ENCODE measurements around the gene CHSY3.

Gene CHSY3

DNA sequence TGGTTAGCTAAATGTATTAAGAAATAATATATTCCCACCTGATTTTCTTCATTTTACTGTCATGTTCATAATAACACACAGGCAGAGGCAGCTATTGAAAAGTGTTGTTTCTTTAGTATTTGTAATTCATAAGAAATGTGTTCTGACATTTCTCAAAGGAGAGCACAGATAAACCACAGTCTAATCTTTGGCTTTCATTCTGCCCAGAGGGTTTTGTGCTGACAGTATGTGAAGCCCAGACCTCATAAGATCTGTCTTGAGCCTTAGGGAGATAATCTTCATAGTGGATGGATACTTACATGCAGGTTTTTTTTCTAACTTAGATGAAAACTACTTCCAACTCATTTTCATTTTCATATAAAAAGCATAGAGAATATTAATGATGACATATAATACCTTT, 206.1 kb downstream of the CHSY3 start:
- DNase-seq (ENCODE audit: low read depth): no peak
- TF ChIP-seq, protein P1, sequence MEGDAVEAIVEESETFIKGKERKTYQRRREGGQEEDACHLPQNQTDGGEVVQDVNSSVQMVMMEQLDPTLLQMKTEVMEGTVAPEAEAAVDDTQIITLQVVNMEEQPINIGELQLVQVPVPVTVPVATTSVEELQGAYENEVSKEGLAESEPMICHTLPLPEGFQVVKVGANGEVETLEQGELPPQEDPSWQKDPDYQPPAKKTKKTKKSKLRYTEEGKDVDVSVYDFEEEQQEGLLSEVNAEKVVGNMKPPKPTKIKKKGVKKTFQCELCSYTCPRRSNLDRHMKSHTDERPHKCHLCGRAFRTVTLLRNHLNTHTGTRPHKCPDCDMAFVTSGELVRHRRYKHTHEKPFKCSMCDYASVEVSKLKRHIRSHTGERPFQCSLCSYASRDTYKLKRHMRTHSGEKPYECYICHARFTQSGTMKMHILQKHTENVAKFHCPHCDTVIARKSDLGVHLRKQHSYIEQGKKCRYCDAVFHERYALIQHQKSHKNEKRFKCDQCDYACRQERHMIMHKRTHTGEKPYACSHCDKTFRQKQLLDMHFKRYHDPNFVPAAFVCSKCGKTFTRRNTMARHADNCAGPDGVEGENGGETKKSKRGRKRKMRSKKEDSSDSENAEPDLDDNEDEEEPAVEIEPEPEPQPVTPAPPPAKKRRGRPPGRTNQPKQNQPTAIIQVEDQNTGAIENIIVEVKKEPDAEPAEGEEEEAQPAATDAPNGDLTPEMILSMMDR (conservative IDR thresholded peaks at IDR 0.05; ENCODE audit: low read length): no peak
- H3K4me3 ChIP-seq (ENCODE audit: low read length): no peak overlapping the region

DNA sequence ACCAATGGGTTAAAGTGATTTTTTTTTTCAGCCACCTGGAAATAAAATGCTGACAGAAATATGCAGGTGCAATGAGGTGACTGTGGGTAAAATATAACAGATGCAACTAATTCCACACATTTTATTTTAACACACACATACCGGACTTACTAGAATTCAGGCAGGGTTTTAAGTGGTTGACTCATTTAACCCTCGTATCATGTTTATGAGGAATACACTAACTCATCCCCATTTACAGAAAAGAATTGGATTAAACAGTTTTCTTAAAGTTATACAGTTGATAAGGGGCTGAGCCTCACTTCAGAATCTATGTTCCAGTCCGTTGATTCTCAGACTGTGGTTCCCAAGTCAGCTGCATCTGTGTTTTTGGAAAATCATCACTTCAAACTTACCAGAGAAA, 207.5 kb downstream of the CHSY3 start:
- no peak for DNase-seq (ENCODE audit: low read depth)
- TF ChIP-seq, protein P1 (conservative IDR thresholded peaks at IDR 0.05; ENCODE audit: low read length): no peak
- H3K4me3 ChIP-seq (ENCODE audit: low read length): no peak overlapping the region

DNA sequence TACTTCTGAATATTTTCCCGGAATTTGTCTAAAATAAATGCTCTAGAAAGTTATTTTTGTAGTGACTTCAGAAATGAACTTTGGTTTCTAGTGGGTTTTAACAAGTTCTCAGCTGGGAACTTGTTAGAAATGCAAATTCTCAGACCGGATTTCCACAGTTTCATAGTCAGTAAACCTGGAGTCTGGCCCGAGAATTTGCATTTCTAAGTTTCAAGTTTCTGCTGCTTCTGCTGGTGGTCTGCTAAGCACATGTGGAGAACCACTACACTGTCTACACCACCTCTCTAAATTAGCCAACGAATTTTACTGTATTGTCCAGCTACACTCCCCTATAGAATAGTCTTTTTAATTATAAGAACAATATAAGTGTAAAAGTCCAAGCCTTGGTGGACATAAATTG, 208.0 kb downstream of the CHSY3 start:
- H3K4me3 ChIP-seq (ENCODE audit: low read length): no peak overlapping the region
- DNase-seq (ENCODE audit: low read depth): no peak
- TF ChIP-seq, protein P1 (conservative IDR thresholded peaks at IDR 0.05; ENCODE audit: low read length): no peak

DNA sequence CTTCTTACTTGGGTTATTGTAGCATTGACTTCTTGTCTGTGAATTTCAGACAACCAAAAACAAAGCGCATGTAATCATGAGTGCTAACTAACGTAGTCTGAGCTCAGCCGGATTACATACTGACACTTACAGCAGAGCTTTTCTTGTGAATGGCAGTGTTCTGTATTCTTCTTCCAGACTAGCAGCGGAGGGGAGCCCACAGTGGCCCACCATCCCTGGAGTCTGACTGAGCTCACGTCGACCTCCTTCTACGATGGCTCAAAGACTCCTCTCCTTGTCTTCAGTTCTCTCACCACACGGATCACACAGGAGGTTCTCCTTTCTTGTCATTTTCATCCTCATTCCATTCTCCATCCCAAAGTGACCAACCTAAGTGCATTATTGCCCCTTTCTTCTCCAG, 211.4 kb downstream of the CHSY3 start:
- TF ChIP-seq, protein P1 (conservative IDR thresholded peaks at IDR 0.05; ENCODE audit: low read length): no peak
- no peak for DNase-seq (ENCODE audit: low read depth)
- H3K4me3 ChIP-seq (ENCODE audit: low read length): no peak overlapping the region

DNA sequence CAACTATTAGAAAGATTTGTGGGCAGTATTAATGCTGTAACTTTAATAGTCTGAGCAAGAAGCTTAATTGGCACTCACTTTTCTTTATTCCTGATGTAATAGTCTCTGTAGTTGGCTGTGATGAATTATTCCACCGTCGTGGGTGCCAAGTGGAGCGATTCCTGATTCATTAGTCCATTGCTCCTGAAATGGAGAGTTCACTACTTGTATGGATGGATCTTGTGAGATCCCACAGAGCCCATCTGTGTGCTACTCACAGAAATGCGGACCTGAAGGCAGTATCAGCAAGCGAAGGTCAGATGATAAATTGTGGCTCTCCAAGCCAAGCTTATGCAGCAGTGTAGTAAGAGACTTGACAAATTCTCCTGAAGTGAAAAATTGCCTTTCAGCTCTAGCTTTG, 212.2 kb downstream of the CHSY3 start:
- TF ChIP-seq, protein P1 (conservative IDR thresholded peaks at IDR 0.05; ENCODE audit: low read length): no peak
- H3K4me3 ChIP-seq (ENCODE audit: low read length): no peak overlapping the region
- no peak for DNase-seq (ENCODE audit: low read depth)

DNA sequence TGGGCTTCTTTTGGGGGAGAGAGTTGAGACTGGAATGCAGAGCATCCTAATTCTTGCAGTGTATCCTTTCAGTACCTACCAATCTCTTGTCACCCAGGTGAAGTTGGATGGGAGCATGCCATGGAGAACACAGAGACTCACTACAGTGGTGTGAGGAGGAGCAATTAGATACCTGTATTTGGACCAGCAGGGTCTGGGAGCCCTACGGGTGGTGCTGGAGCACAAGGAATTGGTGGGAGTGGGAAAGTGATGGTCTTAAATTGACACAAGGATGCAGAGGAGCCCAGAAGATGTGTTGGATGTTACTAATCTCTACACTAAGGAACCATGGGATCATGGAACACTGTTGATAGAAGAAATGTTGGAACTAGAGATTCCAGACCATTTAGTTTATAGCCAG, 212.7 kb downstream of the CHSY3 start:
- H3K4me3 ChIP-seq (ENCODE audit: low read length): no peak overlapping the region
- TF ChIP-seq, protein P1 (conservative IDR thresholded peaks at IDR 0.05; ENCODE audit: low read length): no peak
- DNase-seq (ENCODE audit: low read depth): no peak

DNA sequence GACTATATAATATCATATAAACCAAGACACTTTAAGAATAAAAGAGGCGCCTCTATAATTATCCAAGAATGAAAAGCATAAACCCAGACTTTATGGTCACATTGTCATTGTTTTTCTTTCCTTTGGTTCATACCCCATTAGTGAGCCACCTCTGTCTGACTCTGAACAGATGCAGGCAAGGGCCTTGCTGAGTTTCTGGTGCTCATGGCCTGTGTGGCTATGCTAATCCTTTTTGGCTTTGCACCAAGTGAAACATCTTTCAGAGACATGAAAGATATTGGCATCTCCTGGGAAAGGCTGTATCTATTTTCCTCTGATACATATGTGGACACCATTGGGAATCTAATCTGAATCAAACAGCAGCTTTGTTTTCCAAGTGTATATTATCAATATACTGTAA, 222.5 kb downstream of the CHSY3 start:
- TF ChIP-seq, protein P1 (conservative IDR thresholded peaks at IDR 0.05; ENCODE audit: low read length): no peak
- DNase-seq (ENCODE audit: low read depth): no peak
- H3K4me3 ChIP-seq (ENCODE audit: low read length): no peak overlapping the region
